Psoas muscle (tissue), 8 donors: Measurements from ENCODE around the gene MCRIP2. TPM values are rescaled to one million over a fixed set of nuclear protein-coding genes. Genes with fewer than 3 reads are reported as not detected.

Experiments used
- ATAC-seq, 4 donors: fragments of 200-7000 bp; cut with Tn5 transposase; one replicate each; pipeline ENCODE4 v1.9.1; 2020; ENCODE audit warnings: moderate library complexity in 3 of 4, mild to moderate bottlenecking in 2 of 4
- DNase-seq, 2 donors: peaks; one replicate each; pipeline ENCODE4 v3.0.0-alpha.2; 2020
- H3K27ac ChIP-seq: fragments of 200-600 bp; one replicate; pipeline ENCODE4 v1.8.0; 2022
- H3K27me3 ChIP-seq, 3 donors: fragments of 200-600 bp in 1 of 3; one replicate each; pipeline versions ENCODE4 v1.6.1 to v1.8.0; 2013 to 2022; ENCODE audit warnings: low read length in 2 of 3, mild to moderate bottlenecking in 2 of 3, moderate library complexity in 1 of 3; ENCODE audit not compliant: insufficient read depth in 3 of 3
- H3K36me3 ChIP-seq, 2 donors: fragments of 200-600 bp in 1 of 2; one replicate each; pipeline versions ENCODE4 v1.6.1 to v1.8.0; 2013 to 2022; ENCODE audit warnings: low read depth in 1 of 2, mild to moderate bottlenecking in 1 of 2, moderate library complexity in 1 of 2; ENCODE audit not compliant: insufficient read depth in 1 of 2
- H3K4me1 ChIP-seq: fragments of 200-600 bp; one replicate; pipeline ENCODE4 v1.8.0; 2022
- H3K4me3 ChIP-seq: fragments of 200-600 bp; one replicate; pipeline ENCODE4 v1.8.0; 2022; ENCODE audit warnings: mild to moderate bottlenecking
- H3K9me3 ChIP-seq: fragments of 200-600 bp; one replicate; pipeline ENCODE4 v1.8.0; 2022
- WGBS, 3 donors: extraction: QIAGEN DNeasy Blood & Tissue Kit; methylation state at CpG; one replicate each; pipeline versions ENCODE4 v1.1.6 to v1.1.7; 2013; 5-methylcytosine and 5-hydroxymethylcytosine counted together
- intact Hi-C, 2 donors: fragments of 100-400 bp; cut with DNase I; formaldehyde crosslinking; loops; one replicate each; pipeline versions ENCODE4 v1.11.0 to v1.14.2; 2022
- polyA plus RNA-seq, 3 donors: library from polyadenylated mRNA; stranded (reverse); fragments of 200-250 nt; gene quantifications; one replicate each; pipeline ENCODE4 v1.2.3, GENCODE V29; 2013
- total RNA-seq, 4 donors: library from RNA; stranded (reverse); fragmentation: NEBNext Ultra II Directional in 2 of 4; extraction: Animal tissue kit (Norgen Biotek cat#: 25700) in 2 of 4; gene quantifications; one replicate each; pipeline versions ENCODE4 v1.2.1 to v1.2.4, GENCODE V29; 2021 to 2023
- TF ChIP-seq, protein P1 (sequence below): fragments of 200-600 bp; IDR thresholded peaks from one replicate; pipeline ENCODE4 v1.8.0; 2022; ENCODE audit warnings: antibody characterized with exemption
- donor health status: healthy with polysubstance abuse.
- donor health status: DM: no; HTN: no; CAD: no; lungs with moderate emphysema.
- donor health status: Bipolar disorder and iron deficiency.
- donor health status: healthy.
- donor health status: DM: yes; HTN: yes; CAD: no.
- donor health status: DM: no; HTN: no; CAD: no.
- donor health status: DM: no; HTN: no; CAD: no.
- donor health status: DM: yes; HTN: yes; CAD: no.

The MCRIP2 gene
- total and polyA plus RNA-seq, 7 donors, result 61.6 to 124 (median 80.2) TPM

DNA sequence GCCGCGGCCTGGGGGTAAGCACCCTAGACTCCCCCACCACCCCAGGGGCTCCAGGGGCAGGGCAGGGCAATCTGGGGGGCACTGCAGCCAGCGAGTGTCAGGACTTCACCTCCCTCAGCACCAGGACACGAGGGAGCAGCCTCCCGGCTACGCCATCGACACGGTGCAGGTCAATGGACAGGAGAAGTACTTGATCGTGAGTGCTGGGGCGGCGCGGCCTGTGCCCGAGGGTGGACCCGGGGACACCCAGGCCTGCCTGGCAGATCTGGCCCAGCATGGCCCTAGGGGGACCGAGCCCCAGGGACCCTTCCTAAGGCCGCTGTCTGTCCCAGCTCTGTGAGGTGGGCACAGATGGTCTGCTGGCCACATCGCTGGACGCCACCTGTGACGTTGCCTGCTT lies 30.7 kb downstream of the MCRIP2 start:
- no peak overlapping the region for H3K27ac ChIP-seq
- DNase-seq (no peak), ATAC-seq (no peak)
- H3K9me3 ChIP-seq, result no peaks in the 10 kb centered on the region
- H3K36me3 ChIP-seq, result peaks cover 4 to 46% of the 10 kb centered on the region in 2 donors
- TF ChIP-seq, protein P1, sequence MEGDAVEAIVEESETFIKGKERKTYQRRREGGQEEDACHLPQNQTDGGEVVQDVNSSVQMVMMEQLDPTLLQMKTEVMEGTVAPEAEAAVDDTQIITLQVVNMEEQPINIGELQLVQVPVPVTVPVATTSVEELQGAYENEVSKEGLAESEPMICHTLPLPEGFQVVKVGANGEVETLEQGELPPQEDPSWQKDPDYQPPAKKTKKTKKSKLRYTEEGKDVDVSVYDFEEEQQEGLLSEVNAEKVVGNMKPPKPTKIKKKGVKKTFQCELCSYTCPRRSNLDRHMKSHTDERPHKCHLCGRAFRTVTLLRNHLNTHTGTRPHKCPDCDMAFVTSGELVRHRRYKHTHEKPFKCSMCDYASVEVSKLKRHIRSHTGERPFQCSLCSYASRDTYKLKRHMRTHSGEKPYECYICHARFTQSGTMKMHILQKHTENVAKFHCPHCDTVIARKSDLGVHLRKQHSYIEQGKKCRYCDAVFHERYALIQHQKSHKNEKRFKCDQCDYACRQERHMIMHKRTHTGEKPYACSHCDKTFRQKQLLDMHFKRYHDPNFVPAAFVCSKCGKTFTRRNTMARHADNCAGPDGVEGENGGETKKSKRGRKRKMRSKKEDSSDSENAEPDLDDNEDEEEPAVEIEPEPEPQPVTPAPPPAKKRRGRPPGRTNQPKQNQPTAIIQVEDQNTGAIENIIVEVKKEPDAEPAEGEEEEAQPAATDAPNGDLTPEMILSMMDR, result no peak
- no peaks in the 10 kb centered on the region for H3K27me3 ChIP-seq
- intact Hi-C loops, result no loop called here
- no peak overlapping the region for H3K4me3 ChIP-seq
- WGBS, 3 donors, result 89 to 91% (median 91%) methylated on average over 14 to 19 of the region's 19 CpGs
- H3K4me1 ChIP-seq, result peaks cover 18% of the 10 kb centered on the region

DNA sequence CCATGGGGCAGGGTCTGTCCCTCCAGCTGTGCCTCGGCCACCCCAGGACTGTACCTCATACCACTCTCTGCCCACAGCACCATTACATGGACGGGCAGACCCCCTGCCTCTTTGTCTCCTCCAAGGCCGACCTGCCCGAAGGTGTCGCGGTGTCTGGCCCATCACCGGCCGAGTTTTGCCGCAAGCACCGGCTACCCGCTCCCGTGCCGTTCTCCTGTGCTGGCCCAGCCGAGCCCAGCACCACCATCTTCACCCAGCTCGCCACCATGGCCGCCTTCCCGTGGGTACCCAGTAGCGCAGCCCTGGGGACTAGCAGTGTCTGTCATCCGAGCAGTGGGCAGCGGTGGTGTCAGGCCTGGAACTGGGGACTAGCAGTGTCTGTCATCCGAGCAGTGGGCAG lies 31.2 kb downstream of the MCRIP2 start:
- Histone ChIP-seq H3K27ac (no peak overlapping the region), H3K9me3 (no peaks in the 10 kb centered on the region), H3K4me3 (no peak overlapping the region), H3K27me3 (no peaks in the 10 kb centered on the region), H3K36me3 (peaks cover 4 to 46% of the 10 kb centered on the region in 2 donors), H3K4me1 (peaks cover 16% of the 10 kb centered on the region)
- no peak for DNase-seq
- ATAC-seq, result no peak
- TF ChIP-seq, protein P1, result no peak
- intact Hi-C loops, result no loop called here
- WGBS, 3 donors, result 88 to 90% (median 90%) methylated on average over 21 of the region's 21 CpGs

GRCh38 chr16:673399-673991 lies 31.9 kb downstream of the MCRIP2 start:
- Histone ChIP-seq H3K4me1 (peaks cover 16% of the 10 kb centered on the region), H3K9me3 (no peaks in the 10 kb centered on the region), H3K4me3 (no peak overlapping the region), H3K36me3 (peaks cover 4 to 46% of the 10 kb centered on the region in 2 donors), H3K27me3 (no peaks in the 10 kb centered on the region), H3K27ac (no peak overlapping the region)
- ATAC-seq (no peak), DNase-seq (no peak)
- intact Hi-C loops, result no loop called here
- 88 to 92% (median 88%) methylated on average over 17 to 18 of the region's 18 CpGs for WGBS, 3 donors
- TF ChIP-seq, protein P1, result no peak

- Histone ChIP-seq H3K27me3 (no peaks in the 10 kb centered on the region), H3K36me3 (peaks cover 4 to 44% of the 10 kb centered on the region in 2 donors), H3K27ac (no peak overlapping the region), H3K9me3 (no peaks in the 10 kb centered on the region), H3K4me3 (no peak overlapping the region), H3K4me1 (peaks cover 8% of the 10 kb centered on the region)
- intact Hi-C loops, result no loop called here
- WGBS, 3 donors, result 66 to 75% (median 67%) methylated on average over 21 to 22 of the region's 22 CpGs
- DNase-seq (no peak), ATAC-seq (peak in 1 of 4 donors; percentile 15)
- TF ChIP-seq, protein P1, result no peak
Measured at GRCh38 chr16:674214-674881, 32.7 kb downstream of the MCRIP2 start.
